Body of pancreas (tissue), 4 donors: ENCODE measurements around the gene BMP3. TPM values are rescaled to one million over a fixed set of nuclear protein-coding genes. Genes with fewer than 3 reads are reported as not detected.

Experiments
- ATAC-seq: fragments of 150-250 bp; one replicate; pipeline ENCODE4 v1.9.1; 2016
- DNase-seq, 4 donors: peaks; one replicate each; pipeline ENCODE4 v3.0.0-alpha.2; 2019
- H3K27ac ChIP-seq, 4 donors: fragments of 200-600 bp; sonication (generic); 1 replicate in 3 of 4; 2 replicates in 1 of 4; pipeline versions ENCODE4 v1.5.1 to v1.6.1; 2016 to 2019; ENCODE audit warnings: mild to moderate bottlenecking in 1 of 4, mixed read lengths in 1 of 4, moderate library complexity in 1 of 4
- H3K27me3 ChIP-seq, 2 donors: fragments of 200-600 bp; sonication (generic); one replicate each; pipeline ENCODE4 v1.6.0; 2016; ENCODE audit warnings: mild to moderate bottlenecking in 1 of 2
- H3K36me3 ChIP-seq, 2 donors: fragments of 200-600 bp; sonication (generic); replicated peaks in 1 of 2; 2 replicates each; pipeline ENCODE4 v1.5.1; 2016; ENCODE audit warnings: low read depth in 2 of 2; ENCODE audit not compliant: insufficient read depth in 1 of 2
- H3K4me1 ChIP-seq: fragments of 200-600 bp; sonication (generic); one replicate; pipeline ENCODE4 v1.6.0; 2016
- H3K4me3 ChIP-seq, 2 donors: fragments of 200-600 bp; sonication (generic); 1 replicate in 1 of 2; 2 replicates in 1 of 2; pipeline ENCODE4 v1.5.1; 2016 to 2019
- H3K9me3 ChIP-seq, 3 donors: fragments of 200-600 bp; sonication (generic); 1 replicate in 2 of 3; 2 replicates in 1 of 3; pipeline ENCODE4 v1.5.1; 2016
- CTCF ChIP-seq, 7 experiments: fragments of 450-650 bp in 4 of 7; fragments of 200-600 bp in 3 of 7; sonication (generic) in 3 of 7; IDR thresholded peaks; one replicate each; pipeline ENCODE4 v1.5.1; 2016 to 2019; ENCODE audit warnings: antibody characterized with exemption in 7 of 7
- POLR2A ChIP-seq, 3 donors: fragments of 450-650 bp; IDR thresholded peaks; one replicate each; pipeline ENCODE4 v1.6.1; 2016; ENCODE audit warnings: antibody characterized with exemption in 3 of 3, mild to moderate bottlenecking in 2 of 3
- WGBS, 2 donors: methylation state at CpG; one replicate each; pipeline ENCODE4 v1.1.5; 2017; 5-methylcytosine and 5-hydroxymethylcytosine counted together
- intact Hi-C: fragments of 100-400 bp; cut with DNase I; formaldehyde crosslinking; loops from one replicate; pipeline ENCODE4 v1.15.1; 2023
- total RNA-seq, 2 donors: library from RNA; depleted of rRNA; stranded (reverse); fragments of >200 nt; gene quantifications; one replicate each; pipeline ENCODE4 v1.1.0, GENCODE V29; 2016

The BMP3 gene
- total RNA-seq, 2 donors from 2014 or later = 0.26 TPM; not detected in 1

GRCh38 chr4:81062001-81062400 is 31.5 kb downstream of the BMP3 start:
- Histone ChIP-seq H3K27ac (no peak overlapping the region), H3K4me1 (peaks cover 7% of the 10 kb centered on the region), H3K9me3 (no peaks in the 10 kb centered on the region), H3K36me3 (no peaks in the 10 kb centered on the region), H3K4me3 (no peak overlapping the region), H3K27me3 (no peaks in the 10 kb centered on the region)
- DNase-seq = no peak
- TF ChIP-seq POLR2A (IDR thresholded peaks at IDR 0.05) (no peak), CTCF (IDR thresholded peaks at IDR 0.05) (no peak)
- 14 to 32% methylated on average over 1 of the region's 1 CpG for WGBS, 2 donors
- ATAC-seq = no peak
- intact Hi-C loops = no loop called here

- intact Hi-C loops = no loop called here
Observed at GRCh38 chr4:81065446-81065845, 34.9 kb downstream of the BMP3 start.

GRCh38 chr4:81069706-81070331 is 39.3 kb downstream of the BMP3 start:
- Histone ChIP-seq H3K4me3 (no peak overlapping the region), H3K36me3 (no peaks in the 10 kb centered on the region), H3K9me3 (no peaks in the 10 kb centered on the region), H3K4me1 (no peaks in the 10 kb centered on the region), H3K27me3 (no peaks in the 10 kb centered on the region), H3K27ac (no peak overlapping the region)
- TF ChIP-seq CTCF (IDR thresholded peaks at IDR 0.05) = peak; percentile 70 to 90 (median 83)
- no peak for TF ChIP-seq POLR2A (IDR thresholded peaks at IDR 0.05)
- 6 to 8% methylated on average over 6 of the region's 6 CpGs for WGBS, 2 donors
- DNase-seq = peak; percentile 73 to 85 (median 78)
- intact Hi-C loops = loop anchor here (10.0 kb wide), 1 partner anchor 285 kb away; no protein-coding TSS in a partner anchor
- peak; percentile 87 for ATAC-seq

More at GRCh38 chr4:81065446-81065845, 34.9 kb downstream of the BMP3 start:
- Histone ChIP-seq H3K27ac (no peak overlapping the region), H3K4me3 (no peak overlapping the region), H3K4me1 (peaks cover 7% of the 10 kb centered on the region), H3K9me3 (no peaks in the 10 kb centered on the region), H3K27me3 (no peaks in the 10 kb centered on the region), H3K36me3 (no peaks in the 10 kb centered on the region)
- 38 to 49% methylated on average over 5 of the region's 5 CpGs for WGBS, 2 donors
- DNase-seq (no peak), ATAC-seq (peak; percentile 41)
- no peak for TF ChIP-seq POLR2A (IDR thresholded peaks at IDR 0.05)
- no peak for TF ChIP-seq CTCF (IDR thresholded peaks at IDR 0.05)

- 17 to 19% methylated on average over 2 of the region's 2 CpGs for WGBS, 2 donors
- no peaks in the 10 kb centered on the region for H3K36me3 ChIP-seq
- ATAC-seq (no peak), DNase-seq (no peak)
- intact Hi-C loops = loop anchor here (10.0 kb wide), 1 partner anchor 284 kb away; no protein-coding TSS in a partner anchor
- TF ChIP-seq CTCF (IDR thresholded peaks at IDR 0.05) = no peak
- TF ChIP-seq POLR2A (IDR thresholded peaks at IDR 0.05) = no peak
- H3K4me1 ChIP-seq = no peaks in the 10 kb centered on the region
- no peaks in the 10 kb centered on the region for H3K27me3 ChIP-seq
- H3K27ac ChIP-seq = no peak overlapping the region
- H3K9me3 ChIP-seq = no peaks in the 10 kb centered on the region
- no peak overlapping the region for H3K4me3 ChIP-seq
Observed at GRCh38 chr4:81071013-81071412, 40.5 kb downstream of the BMP3 start.

- WGBS, 2 donors = 71 to 76% methylated on average over 4 to 5 of the region's 5 CpGs
- TF ChIP-seq CTCF (IDR thresholded peaks at IDR 0.05) (no peak), POLR2A (IDR thresholded peaks at IDR 0.05) (no peak)
- ATAC-seq (no peak), DNase-seq (no peak)
- no peaks in the 10 kb centered on the region for H3K27me3 ChIP-seq
- H3K36me3 ChIP-seq = no peaks in the 10 kb centered on the region
- no peak overlapping the region for H3K4me3 ChIP-seq
- no peak overlapping the region for H3K27ac ChIP-seq
- H3K4me1 ChIP-seq = no peaks in the 10 kb centered on the region
- no peaks in the 10 kb centered on the region for H3K9me3 ChIP-seq
- intact Hi-C loops = no loop called here
Observed at GRCh38 chr4:81081156-81081555, 50.6 kb downstream of the BMP3 start.
